ENCODE data around the gene BCL2. TPM values are rescaled to one million over a fixed set of nuclear protein-coding genes. Genes with fewer than 3 reads are reported as not detected.

The BCL2 gene
- total RNA-seq, 1 experiment from 2014 or later = 1.3 TPM

DNA sequence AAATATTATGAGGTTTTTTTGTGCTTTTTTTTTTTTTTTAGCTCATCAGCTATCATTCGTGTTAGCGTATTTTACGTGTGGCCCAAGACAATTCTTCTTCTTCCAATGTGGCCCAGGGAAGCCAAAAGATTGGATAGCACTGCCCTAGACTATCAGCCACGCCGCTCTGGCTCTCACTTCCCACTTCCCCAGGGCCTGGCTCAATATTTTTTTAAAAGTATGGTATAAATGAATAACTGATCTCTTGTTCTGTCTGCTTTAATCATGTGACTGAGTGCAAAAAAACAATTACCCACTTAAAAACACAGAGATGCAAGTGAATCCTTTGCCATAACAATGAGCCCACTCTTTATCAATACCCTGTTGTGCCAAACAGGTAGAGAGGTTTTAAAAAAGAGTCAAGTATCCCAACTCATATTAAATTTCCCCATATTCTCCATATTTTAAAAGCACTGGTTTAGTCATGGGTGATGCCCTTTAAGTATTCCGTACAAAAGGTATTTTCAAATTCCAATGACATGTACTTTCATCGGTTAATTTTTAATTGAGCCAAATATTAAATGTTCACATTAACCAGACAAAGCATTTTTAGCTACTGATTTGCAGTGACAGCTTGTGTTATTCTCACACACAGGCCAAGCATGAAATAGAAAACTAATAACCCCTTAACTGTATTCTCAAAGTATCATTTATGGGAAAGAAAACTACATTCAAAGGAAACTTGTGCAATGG lies 12.6 kb downstream of the BCL2 start:
- Histone ChIP-seq H4K20me1 (ENCODE audit: control insufficient read depth, insufficient read depth, insufficient read length) (no peaks in the 10 kb centered on the region), H3K27me3 (ENCODE audit: insufficient read depth, low read length) (no peaks in the 10 kb centered on the region), H3K27ac (ENCODE audit: insufficient read length, low read depth, low read length) (no peak overlapping the region), H3K79me1 (ENCODE audit: insufficient read depth, low read depth, low read length, poor library complexity, severe bottlenecking) (no peaks in the 10 kb centered on the region), H3K9me3 (ENCODE audit: control insufficient read depth, low read depth, low read length) (no peaks in the 10 kb centered on the region), H2AK5ac (ENCODE audit: insufficient read length, low read length) (no peak overlapping the region), H2AFZ (ENCODE audit: low read length) (no peak overlapping the region), H3K4me2 (ENCODE audit: insufficient read depth, insufficient read length, low read length) (no peak overlapping the region), H3K4ac (ENCODE audit: low read depth, low read length) (no peak overlapping the region), H3K9ac (ENCODE audit: extremely low read depth, insufficient read length, low read length) (no peak overlapping the region), H2BK120ac (ENCODE audit: low read depth, low read length, poor library complexity, severe bottlenecking) (no peak overlapping the region), H3K79me2 (ENCODE audit: insufficient read depth, low read length) (no peaks in the 10 kb centered on the region), H3K23me2 (ENCODE audit: insufficient read length, low read depth, low read length, poor library complexity, severe bottlenecking) (no peaks in the 10 kb centered on the region), H4K91ac (ENCODE audit: insufficient read length, low read depth, low read length) (no peak overlapping the region), H3K4me1 (ENCODE audit: insufficient read depth, low read length) (no peaks in the 10 kb centered on the region; the same call in 1 of the 2 replicates), H3K23ac (ENCODE audit: insufficient read length, low read depth, low read length) (no peak overlapping the region), H3K18ac (ENCODE audit: insufficient read length, low read depth, low read length) (no peak overlapping the region), H2BK15ac (ENCODE audit: low read depth, low read length) (no peak overlapping the region), H3K14ac (ENCODE audit: insufficient read depth, low read length) (no peak overlapping the region), H3K56ac (ENCODE audit: insufficient read length, low read depth, low read length) (no peak overlapping the region), H2BK12ac (ENCODE audit: insufficient read length, low read depth, low read length) (no peak overlapping the region), H2BK20ac (ENCODE audit: low read depth, low read length, poor library complexity, severe bottlenecking) (no peak overlapping the region), H3T11ph (ENCODE audit: low read length) (no peak overlapping the region), H4K8ac (replicated peaks; ENCODE audit: insufficient read length, low read depth, low read length) (no peak overlapping the region), H4K5ac (ENCODE audit: insufficient read length, low read depth, low read length) (no peak overlapping the region), H2BK5ac (ENCODE audit: insufficient read length, low read length) (no peak overlapping the region)
- no CpG with 5 or more reads among the region's 7 CpGs for WGBS (ENCODE audit: extremely low coverage, insufficient read length, low lambda C conversion rate)
- DNase-seq = no peak
- TF ChIP-seq, protein P1, sequence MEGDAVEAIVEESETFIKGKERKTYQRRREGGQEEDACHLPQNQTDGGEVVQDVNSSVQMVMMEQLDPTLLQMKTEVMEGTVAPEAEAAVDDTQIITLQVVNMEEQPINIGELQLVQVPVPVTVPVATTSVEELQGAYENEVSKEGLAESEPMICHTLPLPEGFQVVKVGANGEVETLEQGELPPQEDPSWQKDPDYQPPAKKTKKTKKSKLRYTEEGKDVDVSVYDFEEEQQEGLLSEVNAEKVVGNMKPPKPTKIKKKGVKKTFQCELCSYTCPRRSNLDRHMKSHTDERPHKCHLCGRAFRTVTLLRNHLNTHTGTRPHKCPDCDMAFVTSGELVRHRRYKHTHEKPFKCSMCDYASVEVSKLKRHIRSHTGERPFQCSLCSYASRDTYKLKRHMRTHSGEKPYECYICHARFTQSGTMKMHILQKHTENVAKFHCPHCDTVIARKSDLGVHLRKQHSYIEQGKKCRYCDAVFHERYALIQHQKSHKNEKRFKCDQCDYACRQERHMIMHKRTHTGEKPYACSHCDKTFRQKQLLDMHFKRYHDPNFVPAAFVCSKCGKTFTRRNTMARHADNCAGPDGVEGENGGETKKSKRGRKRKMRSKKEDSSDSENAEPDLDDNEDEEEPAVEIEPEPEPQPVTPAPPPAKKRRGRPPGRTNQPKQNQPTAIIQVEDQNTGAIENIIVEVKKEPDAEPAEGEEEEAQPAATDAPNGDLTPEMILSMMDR (conservative IDR thresholded peaks at IDR 0.05) = no peak
- Mint-ChIP-seq H3K4me3 (no peak overlapping the region), H3K36me3 (ENCODE audit: insufficient read depth in 1 of 3, low read depth in 3 of 3) (no peaks in the 10 kb centered on the region), H3K9me3 (no peaks in the 10 kb centered on the region), H3K27ac (no peak overlapping the region), H3K27me3 (ENCODE audit: low read depth) (peaks cover 5% of the 10 kb centered on the region; the same call in 1 of the 2 replicates), H3K4me1 (no peaks in the 10 kb centered on the region)

Data from H9 (cell line).